WTC11 (cell line): Measurements from ENCODE around the gene SLC39A7. TPM values are rescaled to one million over a fixed set of nuclear protein-coding genes. Genes with fewer than 3 reads are reported as not detected.

ENCODE experiments used
- ATAC-seq: fragments of 200-7000 bp; cut with Tn5 transposase; 2 replicates; pipeline ENCODE4 v1.10.0; 2021; ENCODE audit warnings: mild to moderate bottlenecking, moderate library complexity
- CTCF ChIA-PET: fragments of 300-600 bp; sonication (Branson Sonifier 250); formaldehyde crosslinking; loops from one replicate; lab custom pipeline; 2021; ENCODE audit warnings: antibody characterized with exemption; lab: Charles Lee
- POLR2A ChIA-PET: fragments of 350-600 bp; sonication (Branson Sonifier 250); formaldehyde crosslinking; loops from one replicate; lab custom pipeline; 2021; ENCODE audit warnings: antibody characterized with exemption; lab: Charles Lee
- DNase-seq: peaks from one replicate; pipeline ENCODE4 v3.0.0; 2021; ENCODE audit warnings: low spot score
- H3K27ac Mint-ChIP-seq: 2 replicates; pipeline ENCODE4 v1.8.0; 2021; ENCODE audit warnings: mixed read lengths
- H3K27me3 Mint-ChIP-seq: 2 replicates; pipeline ENCODE4 v1.8.0; 2021; ENCODE audit warnings: low read depth, mild to moderate bottlenecking, moderate library complexity, mixed read lengths
- H3K36me3 Mint-ChIP-seq: 2 replicates; pipeline ENCODE4 v1.8.0; 2021; ENCODE audit warnings: mixed read lengths
- H3K4me1 Mint-ChIP-seq: 2 replicates; pipeline ENCODE4 v1.8.0; 2022; ENCODE audit warnings: mixed read lengths
- H3K4me3 Mint-ChIP-seq: 2 replicates; pipeline ENCODE4 v1.8.0; 2021; ENCODE audit warnings: mild to moderate bottlenecking, moderate library complexity, mixed read lengths
- H3K9me3 Mint-ChIP-seq: 2 replicates; pipeline ENCODE4 v1.8.0; 2021; ENCODE audit warnings: mixed read lengths
- CREM ChIP-seq: sonication (generic); formaldehyde crosslinking; IDR thresholded peaks from 2 replicates; pipeline ENCODE4 v1.8.1; 2022; ENCODE audit warnings: mild to moderate bottlenecking, missing genetic modification reagents, moderate library complexity
- ELF4 ChIP-seq: sonication (generic); formaldehyde crosslinking; IDR thresholded peaks from 2 replicates; pipeline ENCODE4 v1.8.1; 2022; ENCODE audit warnings: low read depth, mild to moderate bottlenecking, moderate library complexity, missing genetic modification reagents
- EMX1 ChIP-seq: fragments of 250-450 bp; sonication (Bioruptor Pico); IDR thresholded peaks from 2 replicates; pipeline ENCODE4 v1.8.0; 2021; ENCODE audit warnings: mild to moderate bottlenecking
- ESRRA ChIP-seq: sonication (generic); formaldehyde crosslinking; IDR thresholded peaks from 2 replicates; pipeline ENCODE4 v1.8.1; 2022; ENCODE audit warnings: mild to moderate bottlenecking, missing genetic modification reagents, borderline replicate concordance
- FOXK1 ChIP-seq: sonication (generic); formaldehyde crosslinking; IDR thresholded peaks from 2 replicates; pipeline ENCODE4 v1.8.0; 2022; ENCODE audit warnings: mild to moderate bottlenecking, moderate library complexity, missing genetic modification reagents
- FOXP4 ChIP-seq: sonication (generic); formaldehyde crosslinking; IDR thresholded peaks from 2 replicates; pipeline ENCODE4 v1.8.0; 2022; ENCODE audit warnings: mild to moderate bottlenecking, missing genetic modification reagents
- HMGA2 ChIP-seq: fragments of 250-450 bp; sonication (Bioruptor Pico); IDR thresholded peaks from 2 replicates; pipeline ENCODE4 v1.4.0; 2021; ENCODE audit warnings: mild to moderate bottlenecking, moderate library complexity
- IRF2 ChIP-seq: sonication (generic); formaldehyde crosslinking; IDR thresholded peaks from 2 replicates; pipeline ENCODE4 v1.8.0; 2022; ENCODE audit warnings: low read depth, missing genetic modification reagents, borderline replicate concordance
- NR3C1 ChIP-seq: sonication (generic); formaldehyde crosslinking; conservative IDR thresholded peaks from 2 replicates; pipeline ENCODE4 v1.8.1; 2023; ENCODE audit warnings: low read depth, mild to moderate bottlenecking, missing genetic modification reagents
- PREB ChIP-seq: sonication (generic); formaldehyde crosslinking; IDR thresholded peaks from 2 replicates; pipeline ENCODE4 v1.8.1; 2022; ENCODE audit warnings: mild to moderate bottlenecking, missing genetic modification reagents, moderate library complexity, borderline replicate concordance
- PRRX2 ChIP-seq: fragments of 250-450 bp; sonication (Bioruptor Pico); IDR thresholded peaks from 2 replicates; pipeline ENCODE4 v1.8.0; 2021; ENCODE audit warnings: mild to moderate bottlenecking
- RELA ChIP-seq: sonication (generic); formaldehyde crosslinking; IDR thresholded peaks from 2 replicates; pipeline ENCODE4 v1.8.1; 2022; ENCODE audit warnings: missing genetic modification reagents, mild to moderate bottlenecking, borderline replicate concordance
- SOX15 ChIP-seq: fragments of 250-450 bp; sonication (Bioruptor Pico); IDR thresholded peaks from 2 replicates; pipeline ENCODE4 v1.9.0; 2021; ENCODE audit warnings: mild to moderate bottlenecking
- SP1 ChIP-seq: sonication (generic); formaldehyde crosslinking; conservative IDR thresholded peaks from 2 replicates; pipeline ENCODE4 v1.8.1; 2022; ENCODE audit warnings: missing genetic modification reagents
- TEAD1 ChIP-seq: sonication (generic); formaldehyde crosslinking; IDR thresholded peaks from 2 replicates; pipeline ENCODE4 v1.8.0; 2022; ENCODE audit warnings: mild to moderate bottlenecking, missing genetic modification reagents
- TP53 ChIP-seq: sonication (generic); formaldehyde crosslinking; IDR thresholded peaks from 2 replicates; pipeline ENCODE4 v1.8.1; 2023; ENCODE audit warnings: mild to moderate bottlenecking, missing genetic modification reagents
- ZNF121 ChIP-seq: sonication (generic); formaldehyde crosslinking; IDR thresholded peaks from 2 replicates; pipeline ENCODE4 v1.8.0; 2023; ENCODE audit warnings: missing genetic modification reagents
- ZNF532 ChIP-seq: fragments of 250-450 bp; sonication (Bioruptor Pico); IDR thresholded peaks from 2 replicates; pipeline ENCODE4 v1.9.0; 2021; ENCODE audit warnings: mild to moderate bottlenecking, borderline replicate concordance
- ZSCAN18 ChIP-seq: fragments of 250-450 bp; sonication (Bioruptor Pico); IDR thresholded peaks from 2 replicates; pipeline ENCODE4 v2.1.2; 2022; ENCODE audit warnings: mild to moderate bottlenecking, moderate library complexity
- total RNA-seq: library from RNA; stranded (reverse); gene quantifications from 3 replicates; pipeline ENCODE4 v1.2.3, GENCODE V29; 2021
- TF ChIP-seq, protein P1 (sequence below): fragments of 200-600 bp; IDR thresholded peaks from 2 replicates; pipeline ENCODE4 v1.8.0; 2022; ENCODE audit warnings: antibody characterized with exemption

SLC39A7 gene
- total RNA-seq, 1 experiment from 2014 or later = 163 TPM

GRCh38 chr6:33166811-33167210, 33.9 kb upstream of the SLC39A7 start:
- no peak for ATAC-seq
- no peaks in the 10 kb centered on the region for H3K36me3 Mint-ChIP-seq
- ChIA-PET CTCF (no interaction called here), POLR2A (no interaction called here)
- H3K4me3 Mint-ChIP-seq = no peak overlapping the region
- TF ChIP-seq RELA (CRISPR knock-in tag) (no peak), FOXK1 (CRISPR knock-in tag) (no peak), NR3C1 (CRISPR knock-in tag) (no peak), ZNF532 (CRISPR knock-in tag) (no peak), ELF4 (CRISPR knock-in tag) (no peak), SOX15 (no peak), ZNF121 (no peak), HMGA2 (CRISPR knock-in tag) (no peak), ESRRA (CRISPR knock-in tag) (no peak)
- DNase-seq = no peak
- peaks cover 9% of the 10 kb centered on the region for H3K4me1 Mint-ChIP-seq
- H3K27ac Mint-ChIP-seq = no peak overlapping the region
- no peaks in the 10 kb centered on the region for H3K9me3 Mint-ChIP-seq
- peaks cover 15% of the 10 kb centered on the region for H3K27me3 Mint-ChIP-seq

DNA sequence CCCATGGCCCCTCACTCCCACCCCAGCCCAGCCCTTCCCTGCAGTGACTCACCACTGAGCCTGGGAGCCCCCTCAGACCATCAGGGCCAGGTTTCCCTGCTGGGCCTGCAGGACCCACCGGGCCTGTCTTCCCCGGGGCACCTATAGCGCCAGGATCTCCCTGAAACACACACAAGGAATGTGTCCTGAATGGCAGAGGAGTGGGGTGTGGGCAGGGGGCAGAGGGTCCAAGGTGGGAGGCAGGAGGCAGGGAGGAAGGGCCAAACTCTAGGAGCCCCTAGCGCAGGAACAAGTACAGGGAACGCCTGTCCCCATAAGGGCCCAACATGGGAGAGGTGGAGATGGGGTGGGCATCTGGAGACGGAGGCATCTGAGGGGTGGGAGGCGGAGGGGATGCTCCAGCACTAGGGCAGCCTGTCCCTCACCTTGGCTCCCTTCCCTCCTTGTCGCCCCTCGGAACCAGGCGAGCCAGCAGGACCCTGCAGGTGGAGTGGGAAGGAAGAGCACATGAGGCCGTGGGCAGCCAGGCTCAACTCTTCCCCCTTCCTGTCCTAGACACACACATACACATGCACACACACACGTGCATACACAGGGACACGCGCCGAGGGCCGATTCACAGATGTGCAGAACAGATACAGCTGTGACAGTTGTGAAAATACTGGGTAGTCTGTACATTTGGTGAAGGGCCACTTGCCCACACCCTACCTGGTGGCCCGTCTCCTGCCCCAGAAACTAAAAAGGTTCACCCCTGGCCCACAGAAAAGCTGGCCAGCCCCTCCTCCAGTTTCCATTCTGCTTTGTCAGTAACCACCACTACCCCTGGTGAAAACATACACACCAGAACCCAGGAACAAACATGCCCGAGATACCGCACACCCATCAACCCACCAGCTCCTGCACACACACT, 33.0 kb upstream of the SLC39A7 start:
- ChIA-PET POLR2A (no interaction called here), CTCF (interaction anchor here (1.0 kb wide), 1 partner anchor 43 kb away, joined by 3 read pairs; no protein-coding TSS in a partner anchor)
- H3K27ac Mint-ChIP-seq = no peak overlapping the region
- no peaks in the 10 kb centered on the region for H3K36me3 Mint-ChIP-seq
- H3K9me3 Mint-ChIP-seq = no peaks in the 10 kb centered on the region
- ATAC-seq (no peak), DNase-seq (no peak)
- TF ChIP-seq, protein P1, sequence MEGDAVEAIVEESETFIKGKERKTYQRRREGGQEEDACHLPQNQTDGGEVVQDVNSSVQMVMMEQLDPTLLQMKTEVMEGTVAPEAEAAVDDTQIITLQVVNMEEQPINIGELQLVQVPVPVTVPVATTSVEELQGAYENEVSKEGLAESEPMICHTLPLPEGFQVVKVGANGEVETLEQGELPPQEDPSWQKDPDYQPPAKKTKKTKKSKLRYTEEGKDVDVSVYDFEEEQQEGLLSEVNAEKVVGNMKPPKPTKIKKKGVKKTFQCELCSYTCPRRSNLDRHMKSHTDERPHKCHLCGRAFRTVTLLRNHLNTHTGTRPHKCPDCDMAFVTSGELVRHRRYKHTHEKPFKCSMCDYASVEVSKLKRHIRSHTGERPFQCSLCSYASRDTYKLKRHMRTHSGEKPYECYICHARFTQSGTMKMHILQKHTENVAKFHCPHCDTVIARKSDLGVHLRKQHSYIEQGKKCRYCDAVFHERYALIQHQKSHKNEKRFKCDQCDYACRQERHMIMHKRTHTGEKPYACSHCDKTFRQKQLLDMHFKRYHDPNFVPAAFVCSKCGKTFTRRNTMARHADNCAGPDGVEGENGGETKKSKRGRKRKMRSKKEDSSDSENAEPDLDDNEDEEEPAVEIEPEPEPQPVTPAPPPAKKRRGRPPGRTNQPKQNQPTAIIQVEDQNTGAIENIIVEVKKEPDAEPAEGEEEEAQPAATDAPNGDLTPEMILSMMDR = no peak
- TF ChIP-seq IRF2 (CRISPR knock-in tag) (no peak), HMGA2 (CRISPR knock-in tag) (no peak)
- 0 out of 2 replicates have a peak, but pooled peaks cover 2% of the 10 kb centered on the region for H3K4me1 Mint-ChIP-seq
- no peak overlapping the region for H3K4me3 Mint-ChIP-seq
- peaks cover 7% of the 10 kb centered on the region for H3K27me3 Mint-ChIP-seq

DNA sequence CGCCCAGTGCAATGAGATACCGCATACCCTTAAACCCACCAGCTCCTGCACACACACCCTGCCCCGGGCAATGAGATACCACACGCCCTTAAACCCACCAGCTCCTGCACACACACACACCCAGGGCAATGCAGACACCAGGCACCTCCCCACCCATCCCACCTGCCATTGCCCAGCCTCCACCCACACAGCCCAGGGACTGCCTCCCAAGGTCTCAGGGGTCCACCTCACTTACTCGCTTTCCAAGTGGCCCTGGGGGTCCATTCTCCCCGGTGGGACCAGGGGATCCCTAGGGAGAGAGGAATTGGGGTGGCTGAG, 32.4 kb upstream of the SLC39A7 start:
- Mint-ChIP-seq H3K9me3 (no peaks in the 10 kb centered on the region), H3K36me3 (no peaks in the 10 kb centered on the region), H3K27ac (no peak overlapping the region), H3K4me3 (no peak overlapping the region), H3K4me1 (0 out of 2 replicates have a peak, but pooled peaks cover 5% of the 10 kb centered on the region), H3K27me3 (peaks cover 3% of the 10 kb centered on the region; the same call in 1 of the 2 replicates)
- CTCF ChIA-PET = interaction anchor here (1.0 to 1.3 kb wide), 2 partner anchors 44 to 184 kb away, joined by 3 to 4 read pairs; no protein-coding TSS in a partner anchor
- DNase-seq (no peak), ATAC-seq (no peak)
- POLR2A ChIA-PET = no interaction called here
- no peak for TF ChIP-seq TEAD1 (CRISPR knock-in tag)
- TF ChIP-seq TP53 (CRISPR knock-in tag) = no peak
- TF ChIP-seq RELA (CRISPR knock-in tag) = no peak
- no peak for TF ChIP-seq PRRX2
- no peak for TF ChIP-seq EMX1 (CRISPR knock-in tag)
- TF ChIP-seq ZSCAN18 (CRISPR knock-in tag) = no peak
- no peak for TF ChIP-seq SP1
- no peak for TF ChIP-seq FOXP4 (CRISPR knock-in tag)
- no peak for TF ChIP-seq CREM
- no peak for TF ChIP-seq PREB (CRISPR knock-in tag)
